Vagina (tissue), 2 donors: ENCODE measurements around the gene CHL1. TPM values are rescaled to one million over a fixed set of nuclear protein-coding genes. Genes with fewer than 3 reads are reported as not detected.

Experiments used
- DNase-seq, 2 donors: peaks; one replicate each; pipeline ENCODE4 v3.0.0-alpha.2; 2017; ENCODE audit errors: extremely low spot score in 2 of 2
- H3K27ac ChIP-seq: fragments of 200-600 bp; sonication (generic); one replicate; pipeline ENCODE4 v1.5.1; 2019
- H3K27me3 ChIP-seq: fragments of 200-600 bp; sonication (generic); one replicate; pipeline ENCODE4 v1.5.1; 2019
- H3K36me3 ChIP-seq, 2 donors: fragments of 200-600 bp; sonication (generic); one replicate each; pipeline ENCODE4 v1.5.1; 2017 to 2019
- H3K4me1 ChIP-seq: fragments of 200-600 bp; sonication (generic); one replicate; pipeline ENCODE4 v1.5.1; 2019
- H3K4me3 ChIP-seq, 2 donors: fragments of 200-600 bp; sonication (generic); 1 replicate in 1 of 2; 2 replicates in 1 of 2; pipeline ENCODE4 v1.5.1; 2016 to 2019
- H3K9me3 ChIP-seq: fragments of 200-600 bp; sonication (generic); one replicate; pipeline ENCODE4 v1.5.1; 2019
- CTCF ChIP-seq, 3 experiments: fragments of 450-650 bp in 2 of 3; fragments of 200-600 bp in 1 of 3; sonication (generic) in 1 of 3; IDR thresholded peaks; one replicate each; pipeline ENCODE4 v1.5.1; 2017 to 2019; ENCODE audit warnings: antibody characterized with exemption in 3 of 3, mild to moderate bottlenecking in 2 of 3, moderate library complexity in 2 of 3
- POLR2A ChIP-seq, 2 donors: fragments of 450-650 bp; IDR thresholded peaks; one replicate each; pipeline ENCODE4 v1.6.1; 2017; ENCODE audit warnings: antibody characterized with exemption in 2 of 2, mild to moderate bottlenecking in 2 of 2, moderate library complexity in 2 of 2
- POLR2AphosphoS5 ChIP-seq, 2 donors: sonication (generic); formaldehyde crosslinking; IDR thresholded peaks; one replicate each; pipeline ENCODE4 v1.9.0; 2017; ENCODE audit warnings: antibody characterized with exemption in 2 of 2, mild to moderate bottlenecking in 2 of 2, low read depth in 1 of 2; ENCODE audit not compliant: insufficient read depth in 1 of 2
- intact Hi-C: fragments of 100-400 bp; cut with DNase I; formaldehyde crosslinking; loops from one replicate; pipeline ENCODE4 v1.15.1; 2023
- total RNA-seq: library from RNA; depleted of rRNA; stranded (reverse); fragments of >200 nt; gene quantifications from one replicate; pipeline ENCODE4 v1.2.3, GENCODE V29; 2016

The CHL1 gene
- total RNA-seq, 1 donor from 2014 or later, result 25.8 TPM

- DNase-seq, result no peak
- H3K4me3 ChIP-seq, result no peak overlapping the region
- TF ChIP-seq POLR2A (IDR thresholded peaks at IDR 0.05) (no peak), CTCF (IDR thresholded peaks at IDR 0.05) (no peak), POLR2AphosphoS5 (IDR thresholded peaks at IDR 0.05; ENCODE audit: insufficient read depth in 1 of 2, low read depth in 1 of 2) (no peak)
- no peaks in the 10 kb centered on the region for H3K27me3 ChIP-seq
- no peaks in the 10 kb centered on the region for H3K4me1 ChIP-seq
- no peaks in the 10 kb centered on the region for H3K9me3 ChIP-seq
- intact Hi-C loops, result no loop called here
- H3K36me3 ChIP-seq, result no peaks in the 10 kb centered on the region
- H3K27ac ChIP-seq, result no peak overlapping the region
Measured at GRCh38 chr3:217099-217813, 20.7 kb downstream of the CHL1 start.

DNA sequence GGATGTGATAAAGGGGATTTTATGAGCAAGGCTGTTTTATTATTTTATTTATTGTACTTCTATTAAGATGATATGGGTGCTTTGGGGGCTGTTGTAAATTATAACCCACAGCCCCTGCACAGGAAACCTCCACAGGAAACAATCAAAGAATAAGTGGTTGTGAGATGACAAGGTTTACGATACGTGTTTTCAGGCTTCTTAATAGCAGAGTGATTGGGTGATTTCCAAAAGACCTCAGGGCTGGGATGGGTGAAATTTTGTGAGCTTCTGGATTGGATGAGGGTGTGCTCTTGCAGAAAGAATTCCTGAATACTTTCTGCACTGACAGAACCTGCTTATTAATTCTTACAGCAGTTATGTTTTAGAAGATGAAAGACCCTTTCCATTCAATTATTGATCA is 21.4 kb downstream of the CHL1 start:
- Histone ChIP-seq H3K9me3 (no peaks in the 10 kb centered on the region), H3K4me3 (no peak overlapping the region), H3K27ac (no peak overlapping the region), H3K4me1 (no peaks in the 10 kb centered on the region), H3K27me3 (no peaks in the 10 kb centered on the region), H3K36me3 (no peaks in the 10 kb centered on the region)
- DNase-seq, result no peak
- TF ChIP-seq POLR2A (IDR thresholded peaks at IDR 0.05) (no peak), POLR2AphosphoS5 (IDR thresholded peaks at IDR 0.05; ENCODE audit: insufficient read depth in 1 of 2, low read depth in 1 of 2) (no peak), CTCF (IDR thresholded peaks at IDR 0.05) (no peak)
- intact Hi-C loops, result no loop called here

DNA sequence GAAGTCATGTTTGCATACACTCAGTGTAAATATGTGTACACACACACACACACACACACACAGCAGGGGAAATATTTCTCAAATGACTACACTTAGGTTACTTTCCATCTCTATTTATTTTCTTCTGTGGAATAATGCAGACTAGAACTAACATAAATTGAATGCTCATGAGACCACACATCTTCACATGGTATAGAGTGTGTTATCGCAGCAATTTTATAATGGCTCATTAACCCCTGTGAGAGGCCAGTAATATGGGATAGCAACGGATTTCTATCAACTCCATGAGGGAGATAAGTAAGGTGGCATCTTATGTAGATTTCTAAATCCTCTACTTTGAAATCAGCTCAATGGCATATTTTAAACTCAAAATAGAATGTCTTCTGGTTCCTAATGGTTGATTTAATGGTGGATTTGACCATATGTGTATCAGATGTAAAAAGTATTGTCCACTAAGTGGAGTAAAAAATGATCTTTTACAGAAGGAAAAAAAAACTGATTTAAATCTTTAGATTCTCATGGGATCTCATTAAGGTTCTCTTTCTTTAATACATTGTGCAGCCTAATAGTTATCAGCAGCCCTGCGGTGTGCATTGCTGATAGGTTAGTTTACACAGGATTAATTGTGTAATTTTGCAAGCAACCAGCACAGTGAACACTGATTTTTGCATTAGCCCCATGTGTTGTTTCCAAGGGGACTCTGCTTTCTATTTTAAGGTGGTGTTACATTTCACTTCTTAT is 32.0 kb downstream of the CHL1 start:
- H3K9me3 ChIP-seq, result no peaks in the 10 kb centered on the region
- H3K36me3 ChIP-seq, result no peaks in the 10 kb centered on the region
- TF ChIP-seq CTCF (IDR thresholded peaks at IDR 0.05), result no peak
- no peak for TF ChIP-seq POLR2AphosphoS5 (IDR thresholded peaks at IDR 0.05; ENCODE audit: insufficient read depth in 1 of 2, low read depth in 1 of 2)
- TF ChIP-seq POLR2A (IDR thresholded peaks at IDR 0.05), result no peak
- no peak for DNase-seq
- no peaks in the 10 kb centered on the region for H3K27me3 ChIP-seq
- H3K4me3 ChIP-seq, result no peak overlapping the region
- no peak overlapping the region for H3K27ac ChIP-seq
- intact Hi-C loops, result no loop called here
- peaks cover 9% of the 10 kb centered on the region for H3K4me1 ChIP-seq

- DNase-seq, result no peak
- TF ChIP-seq POLR2AphosphoS5 (IDR thresholded peaks at IDR 0.05; ENCODE audit: insufficient read depth in 1 of 2, low read depth in 1 of 2) (no peak), POLR2A (IDR thresholded peaks at IDR 0.05) (no peak), CTCF (IDR thresholded peaks at IDR 0.05) (no peak)
- H3K27me3 ChIP-seq, result no peaks in the 10 kb centered on the region
- intact Hi-C loops, result no loop called here
- no peak overlapping the region for H3K4me3 ChIP-seq
- H3K36me3 ChIP-seq, result no peaks in the 10 kb centered on the region
- H3K4me1 ChIP-seq, result peaks cover 9% of the 10 kb centered on the region
- H3K27ac ChIP-seq, result no peak overlapping the region
- H3K9me3 ChIP-seq, result no peaks in the 10 kb centered on the region
Measured at GRCh38 chr3:229183-229661, 32.7 kb downstream of the CHL1 start.

DNA sequence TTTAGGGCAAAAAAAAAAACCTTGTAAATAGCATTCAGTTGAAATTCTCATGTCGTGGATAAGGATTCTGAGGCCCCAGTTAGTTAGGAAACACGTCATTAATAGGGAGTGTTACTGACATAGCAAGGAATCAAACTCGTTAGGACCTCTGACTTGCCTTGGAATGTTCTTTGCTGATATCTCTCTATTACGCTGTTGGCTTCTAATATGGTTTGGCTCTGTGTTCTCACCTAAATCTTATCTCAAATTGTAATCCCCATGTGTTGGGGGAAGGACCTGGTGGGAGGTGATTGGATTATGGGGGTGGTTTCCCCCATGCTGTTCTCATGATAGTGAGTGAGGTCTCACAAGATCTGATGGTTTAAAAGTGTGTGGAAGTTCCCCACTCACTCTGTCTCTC is 40.3 kb downstream of the CHL1 start:
- Histone ChIP-seq H3K4me3 (no peak overlapping the region), H3K9me3 (no peaks in the 10 kb centered on the region), H3K27me3 (no peaks in the 10 kb centered on the region), H3K27ac (no peak overlapping the region), H3K4me1 (no peaks in the 10 kb centered on the region), H3K36me3 (no peaks in the 10 kb centered on the region)
- no peak for DNase-seq
- no peak for TF ChIP-seq POLR2A (IDR thresholded peaks at IDR 0.05)
- no peak for TF ChIP-seq CTCF (IDR thresholded peaks at IDR 0.05)
- no peak for TF ChIP-seq POLR2AphosphoS5 (IDR thresholded peaks at IDR 0.05; ENCODE audit: insufficient read depth in 1 of 2, low read depth in 1 of 2)
- intact Hi-C loops, result no loop called here
